GM12891 (cell line): ENCODE results near the gene MISP.

Experiments used
- POLR2A ChIP-seq: IDR thresholded peaks from 2 replicates; pipeline ENCODE4 v1.6.1; 2011; ENCODE audit warnings: low read depth, low read length, control low read depth
- POLR2AphosphoS5 ChIP-seq: IDR thresholded peaks from 2 replicates; pipeline ENCODE4 v1.6.1; 2011; ENCODE audit warnings: low read depth, low read length, control low read depth
- SPI1 ChIP-seq: IDR thresholded peaks from 2 replicates; pipeline ENCODE4 v1.6.1; 2011; ENCODE audit warnings: low read depth, low read length, control low read depth

GRCh38 chr19:746956-747355 is 4.0 kb upstream of the MISP start:
- TF ChIP-seq POLR2AphosphoS5 (no peak), SPI1 (no peak), POLR2A (no peak)
